Naive thymus-derived CD4-positive, alpha-beta T cell (primary cell): ENCODE results near the gene MBTPS1. TPM values are rescaled to one million over a fixed set of nuclear protein-coding genes. Genes with fewer than 3 reads are reported as not detected.

Experiments used
- ATAC-seq: fragments of 150-1000 bp; cut with Tn5 transposase; 2 replicates; pipeline ENCODE4 v1.10.0; 2021; ENCODE audit warnings: mild to moderate bottlenecking, moderate library complexity
- CTCF ChIA-PET: fragments of 350-600 bp; sonication (Branson Sonifier 250); formaldehyde crosslinking; loops from one replicate; lab custom pipeline; 2021; ENCODE audit warnings: antibody characterized with exemption; lab: Charles Lee
- POLR2A ChIA-PET: fragments of 350-600 bp; sonication (Branson Sonifier 250); formaldehyde crosslinking; loops from one replicate; lab custom pipeline; 2021; ENCODE audit warnings: antibody characterized with exemption, inconsistent platforms; lab: Charles Lee
- DNase-seq, 9 donors: peaks; one replicate each; pipeline versions ENCODE4 v3.0.0 to v3.0.0-alpha.2; 2020 to 2022; ENCODE audit warnings: mixed read lengths in 1 of 9
- H3K27ac ChIP-seq: one replicate; pipeline ENCODE4 v1.7.0; 2013; ENCODE audit warnings: mild to moderate bottlenecking, low read depth, low read length, moderate library complexity
- H3K27me3 ChIP-seq, 2 donors: one replicate each; pipeline ENCODE4 v1.7.0; 2013; ENCODE audit warnings: low read length in 2 of 2, mild to moderate bottlenecking in 2 of 2, moderate library complexity in 2 of 2; ENCODE audit not compliant: control insufficient read depth in 2 of 2, insufficient read depth in 2 of 2
- H3K36me3 ChIP-seq, 3 experiments: 1 replicate in 2 of 3; 2 replicates in 1 of 3; pipeline ENCODE4 v1.7.0; 2013; ENCODE audit warnings: low read length in 3 of 3, mild to moderate bottlenecking in 3 of 3, moderate library complexity in 1 of 3; ENCODE audit not compliant: insufficient read depth in 3 of 3, control insufficient read depth in 2 of 3
- H3K4me1 ChIP-seq, 2 donors: one replicate each; pipeline ENCODE4 v1.7.0; 2013; ENCODE audit warnings: low read length in 2 of 2, mild to moderate bottlenecking in 2 of 2, moderate library complexity in 1 of 2; ENCODE audit not compliant: control insufficient read depth in 2 of 2, insufficient read depth in 2 of 2
- H3K4me3 ChIP-seq: 2 replicates; pipeline ENCODE4 v1.7.0; 2013; ENCODE audit warnings: mild to moderate bottlenecking, low read length
- H3K9me3 ChIP-seq, 3 experiments: 1 replicate in 2 of 3; 2 replicates in 1 of 3; pipeline ENCODE4 v1.7.0; 2013; ENCODE audit warnings: low read length in 3 of 3; ENCODE audit not compliant: control insufficient read depth in 2 of 3
- H3K27ac Mint-ChIP-seq, 9 donors: one replicate each; pipeline ENCODE4 v1.8.0; 2020 to 2022; ENCODE audit warnings: mixed read lengths in 9 of 9, mild to moderate bottlenecking in 8 of 9, moderate library complexity in 5 of 9, inconsistent platforms in 2 of 9
- H3K27me3 Mint-ChIP-seq, 5 donors: one replicate each; pipeline ENCODE4 v1.8.0; 2021 to 2022; ENCODE audit warnings: mixed read lengths in 5 of 5, mild to moderate bottlenecking in 1 of 5
- H3K36me3 Mint-ChIP-seq, 5 donors: one replicate each; pipeline ENCODE4 v1.8.0; 2020 to 2022; ENCODE audit warnings: mixed read lengths in 5 of 5, mild to moderate bottlenecking in 3 of 5, inconsistent platforms in 1 of 5
- H3K4me1 Mint-ChIP-seq, 7 donors: one replicate each; pipeline ENCODE4 v1.8.0; 2020 to 2022; ENCODE audit warnings: mixed read lengths in 7 of 7, mild to moderate bottlenecking in 3 of 7, inconsistent platforms in 1 of 7
- H3K4me3 Mint-ChIP-seq, 10 donors: one replicate each; pipeline ENCODE4 v1.8.0; 2020 to 2022; ENCODE audit warnings: mild to moderate bottlenecking in 10 of 10, mixed read lengths in 10 of 10, moderate library complexity in 6 of 10, inconsistent platforms in 2 of 10
- H3K9me3 Mint-ChIP-seq, 11 donors: one replicate each; pipeline ENCODE4 v1.8.0; 2020 to 2022; ENCODE audit warnings: mixed read lengths in 11 of 11, mild to moderate bottlenecking in 4 of 11, inconsistent platforms in 1 of 11, moderate library complexity in 1 of 11
- intact Hi-C, 2 donors: fragments of 100-400 bp; cut with micrococcal nuclease; formaldehyde crosslinking; loops; one replicate each; pipeline ENCODE4 v1.15.1; 2023
- polyA plus RNA-seq, 2 donors: library from polyadenylated mRNA; unstranded; fragments of 300-500 nt; fragmentation: Illumina TruSeq; gene quantifications; one replicate each; pipeline ENCODE4 v1.2.3, GENCODE V29; 2021
- total RNA-seq, 6 experiments: library from RNA in 5 of 6; stranded (reverse) in 5 of 6; gene quantifications; 1 replicate in 5 of 6; 2 replicates in 1 of 6; pipeline ENCODE4 v1.2.3 and lab custom pipeline; 2021 to 2026

The MBTPS1 gene
- total and polyA plus RNA-seq, 7 experiments from 2014 or later: 48.6 to 157 (median 111) TPM

- H3K36me3 Mint-ChIP-seq: peaks cover 11 to 53% (median 40%) of the 10 kb centered on the region in 5 donors
- no peak overlapping the region for H3K4me3 Mint-ChIP-seq
- no peak overlapping the region for H3K27ac Mint-ChIP-seq
- no peaks in the 10 kb centered on the region for H3K27me3 Mint-ChIP-seq
- H3K4me1 Mint-ChIP-seq: peaks cover 0 to 8% (median 0%) of the 10 kb centered on the region in 7 donors
- no peak overlapping the region for H3K4me3 ChIP-seq
- intact Hi-C loops: loop anchor here (1.0 to 10.0 kb wide), 3 partner anchors 109 to 239 kb away; partner anchors contain the start of gene OSGIN1 (in 1 of the 2)
- no peak overlapping the region for H3K27ac ChIP-seq
- ChIA-PET CTCF (interaction anchor here (0.7 to 1.0 kb wide), 5 partner anchors 19 to 108 kb away, joined by 3 to 5 read pairs (median 4); no protein-coding TSS in a partner anchor), POLR2A (interaction anchor here (0.5 to 1.2 kb wide), 3 partner anchors 8 to 51 kb away, joined by 3 read pairs; partner anchors contain the start of gene MBTPS1)
- H3K9me3 ChIP-seq: no peaks in the 10 kb centered on the region
- ATAC-seq: peak; percentile 43
- no peaks in the 10 kb centered on the region for H3K4me1 ChIP-seq
- H3K27me3 ChIP-seq: no peaks in the 10 kb centered on the region
- H3K36me3 ChIP-seq: peaks cover 45 to 87% (median 46%) of the 10 kb centered on the region in 3 experiments
- no peaks in the 10 kb centered on the region for H3K9me3 Mint-ChIP-seq
- DNase-seq: peak in 2 of 9 donors; percentile 11 to 24
Observed at GRCh38 chr16:84065536-84066132, 51.1 kb downstream of the MBTPS1 start.

- H3K36me3 Mint-ChIP-seq: peaks cover 6 to 50% (median 38%) of the 10 kb centered on the region in 5 donors
Observed at GRCh38 chr16:84063980-84064379, 52.8 kb downstream of the MBTPS1 start.

GRCh38 chr16:84062734-84063640 is 53.8 kb downstream of the MBTPS1 start:
- no peaks in the 10 kb centered on the region for H3K27me3 Mint-ChIP-seq
- Histone ChIP-seq H3K4me1 (no peaks in the 10 kb centered on the region), H3K36me3 (peaks cover 31 to 87% (median 34%) of the 10 kb centered on the region in 3 experiments), H3K9me3 (no peaks in the 10 kb centered on the region), H3K27ac (no peak overlapping the region), H3K4me3 (no peak overlapping the region), H3K27me3 (no peaks in the 10 kb centered on the region)
- H3K4me1 Mint-ChIP-seq: peaks cover 0 to 8% (median 0%) of the 10 kb centered on the region in 7 donors
- DNase-seq (peak; percentile 28 to 78 (median 51)), ATAC-seq (peak; percentile 92)
- H3K27ac Mint-ChIP-seq: peak overlapping the region in 6 of 9 donors; percentile 21 to 83 (median 35)
- H3K9me3 Mint-ChIP-seq: no peaks in the 10 kb centered on the region
- H3K4me3 Mint-ChIP-seq: no peak overlapping the region
- CTCF ChIA-PET: interaction anchor here (0.7 to 0.8 kb wide), 2 partner anchors 9 to 119 kb away, joined by 3 read pairs; no protein-coding TSS in a partner anchor
- H3K36me3 Mint-ChIP-seq: peaks cover 0 to 49% (median 34%) of the 10 kb centered on the region in 5 donors
- intact Hi-C loops: loop anchor here (1.0 to 10.0 kb wide), 2 partner anchors 108 to 237 kb away; partner anchors contain the start of gene OSGIN1 (in 1 of the 2)
- POLR2A ChIA-PET: no interaction called here

More at GRCh38 chr16:84063980-84064379, 52.8 kb downstream of the MBTPS1 start:
- Mint-ChIP-seq H3K4me1 (peaks cover 0 to 8% (median 0%) of the 10 kb centered on the region in 7 donors), H3K4me3 (no peak overlapping the region), H3K27ac (peak overlapping the region in 2 of 9 donors; percentile 10 to 38), H3K9me3 (no peaks in the 10 kb centered on the region), H3K27me3 (no peaks in the 10 kb centered on the region)
- no peaks in the 10 kb centered on the region for H3K4me1 ChIP-seq
- H3K4me3 ChIP-seq: no peak overlapping the region
- DNase-seq (no peak), ATAC-seq (no peak)
- no peaks in the 10 kb centered on the region for H3K27me3 ChIP-seq
- POLR2A ChIA-PET: no interaction called here
- no peak overlapping the region for H3K27ac ChIP-seq
- no peaks in the 10 kb centered on the region for H3K9me3 ChIP-seq
- peaks cover 38 to 87% (median 44%) of the 10 kb centered on the region in 3 experiments for H3K36me3 ChIP-seq
- intact Hi-C loops: loop anchor here in 1 of 2 donors (10.0 kb wide), 1 partner anchor 109 kb away; the partner anchor contains the start of gene OSGIN1
- CTCF ChIA-PET: no interaction called here

GRCh38 chr16:84061236-84061819 is 55.4 kb downstream of the MBTPS1 start:
- no peaks in the 10 kb centered on the region for H3K4me1 ChIP-seq
- Mint-ChIP-seq H3K4me1 (peaks cover 0 to 8% (median 0%) of the 10 kb centered on the region in 7 donors), H3K9me3 (no peaks in the 10 kb centered on the region), H3K27me3 (no peaks in the 10 kb centered on the region), H3K27ac (peak overlapping the region in 1 of 9 donors; percentile 72), H3K4me3 (no peak overlapping the region), H3K36me3 (peaks cover 0 to 58% (median 37%) of the 10 kb centered on the region in 5 donors)
- intact Hi-C loops: loop anchor here in 1 of 2 donors (10.0 kb wide), 1 partner anchor 107 kb away; the partner anchor contains the start of gene OSGIN1
- CTCF ChIA-PET: interaction anchor here (0.9 kb wide), 1 partner anchor 10 kb away, joined by 3 read pairs; no protein-coding TSS in a partner anchor
- no peaks in the 10 kb centered on the region for H3K27me3 ChIP-seq
- DNase-seq: no peak
- POLR2A ChIA-PET: no interaction called here
- no peaks in the 10 kb centered on the region for H3K9me3 ChIP-seq
- no peak overlapping the region for H3K4me3 ChIP-seq
- no peak overlapping the region for H3K27ac ChIP-seq
- ATAC-seq: no peak
- H3K36me3 ChIP-seq: peaks cover 29 to 90% (median 30%) of the 10 kb centered on the region in 3 experiments

- Histone ChIP-seq H3K36me3 (peaks cover 26 to 90% (median 27%) of the 10 kb centered on the region in 3 experiments), H3K4me1 (no peaks in the 10 kb centered on the region), H3K27ac (no peak overlapping the region), H3K4me3 (no peak overlapping the region), H3K27me3 (no peaks in the 10 kb centered on the region), H3K9me3 (no peaks in the 10 kb centered on the region)
- no peaks in the 10 kb centered on the region for H3K27me3 Mint-ChIP-seq
- H3K36me3 Mint-ChIP-seq: peaks cover 5 to 66% (median 32%) of the 10 kb centered on the region in 5 donors
- H3K27ac Mint-ChIP-seq: no peak overlapping the region
- ChIA-PET CTCF (interaction anchor here (0.7 kb wide), 1 partner anchor 66 kb away, joined by 3 read pairs; no protein-coding TSS in a partner anchor), POLR2A (no interaction called here)
- H3K4me3 Mint-ChIP-seq: no peak overlapping the region
- no peak for DNase-seq
- H3K9me3 Mint-ChIP-seq: no peaks in the 10 kb centered on the region
- intact Hi-C loops: loop anchor here in 1 of 2 donors (10.0 kb wide), 1 partner anchor 105 kb away; the partner anchor contains the start of gene OSGIN1
- peaks cover 0 to 8% (median 0%) of the 10 kb centered on the region in 7 donors for H3K4me1 Mint-ChIP-seq
- ATAC-seq: no peak
Observed at GRCh38 chr16:84059946-84060901, 56.5 kb downstream of the MBTPS1 start.
